SHP77 (cell line): ENCODE data around the gene PTPRT.

Source experiments
- DNase-seq, 2 experiments: peaks; one replicate each; lab custom pipeline; 2025; lab: John Stamatoyannopoulos, UW

Gene PTPRT

GRCh38 chr20:42191140-42191860 lies 998.4 kb downstream of the PTPRT start:
- no peak for DNase-seq

- no peak for DNase-seq
Measured at GRCh38 chr20:42190084-42190483, 999.6 kb downstream of the PTPRT start.

- no peak for DNase-seq
Measured at GRCh38 chr20:42186337-42186736, 1003.4 kb downstream of the PTPRT start.

- no peak for DNase-seq
Measured at GRCh38 chr20:42183147-42183546, 1006.6 kb downstream of the PTPRT start.

- DNase-seq: no peak
Measured at GRCh38 chr20:42181064-42181463, 1008.6 kb downstream of the PTPRT start.

GRCh38 chr20:42179768-42180167 lies 1009.9 kb downstream of the PTPRT start:
- DNase-seq: no peak

GRCh38 chr20:42173440-42173839 lies 1016.3 kb downstream of the PTPRT start:
- DNase-seq: no peak

GRCh38 chr20:42164121-42164890 lies 1025.4 kb downstream of the PTPRT start:
- DNase-seq: no peak

GRCh38 chr20:42161228-42161829 lies 1028.4 kb downstream of the PTPRT start:
- DNase-seq: no peak

GRCh38 chr20:42159808-42160207 lies 1029.9 kb downstream of the PTPRT start:
- no peak for DNase-seq

GRCh38 chr20:42158272-42158671 lies 1031.4 kb downstream of the PTPRT start:
- no peak for DNase-seq

GRCh38 chr20:42155586-42155985 lies 1034.1 kb downstream of the PTPRT start:
- no peak for DNase-seq

GRCh38 chr20:42152575-42152974 lies 1037.1 kb downstream of the PTPRT start:
- no peak for DNase-seq

- no peak for DNase-seq
Measured at GRCh38 chr20:42150230-42150629, 1039.5 kb downstream of the PTPRT start.

- no peak for DNase-seq
Measured at GRCh38 chr20:42138729-42139128, 1051.0 kb downstream of the PTPRT start.

- DNase-seq: no peak
Measured at GRCh38 chr20:42134265-42135098, 1055.2 kb downstream of the PTPRT start.

- DNase-seq: no peak
Measured at GRCh38 chr20:42130810-42131596, 1058.7 kb downstream of the PTPRT start.

- DNase-seq: no peak
Measured at GRCh38 chr20:42125426-42125825, 1064.3 kb downstream of the PTPRT start.

GRCh38 chr20:42123981-42124473 lies 1065.7 kb downstream of the PTPRT start:
- no peak for DNase-seq

GRCh38 chr20:42118409-42119125 lies 1071.1 kb downstream of the PTPRT start:
- no peak for DNase-seq
